Ishikawa (cell line): ENCODE data around the gene ITPRIPL2.

Source experiments
- EGR1 ChIP-seq: IDR thresholded peaks from 2 replicates; pipeline ENCODE4 v1.6.1; 2012
- FOXM1 ChIP-seq: IDR thresholded peaks from 2 replicates; pipeline ENCODE4 v1.6.1; 2012; ENCODE audit warnings: low read depth, borderline replicate concordance
- TAF1 ChIP-seq: IDR thresholded peaks from 2 replicates; pipeline ENCODE4 v1.6.1; 2012; ENCODE audit warnings: low read depth, mild to moderate bottlenecking
- YY1 ChIP-seq: IDR thresholded peaks from 2 replicates; pipeline ENCODE4 v1.6.1; 2012; ENCODE audit warnings: low read depth

GRCh38 chr16:19095654-19096053 is 18.1 kb upstream of the ITPRIPL2 start:
- TF ChIP-seq YY1 (no peak), FOXM1 (no peak), TAF1 (no peak), EGR1 (no peak)
